ENCODE data around the gene BTBD10.

Gene BTBD10

DNA sequence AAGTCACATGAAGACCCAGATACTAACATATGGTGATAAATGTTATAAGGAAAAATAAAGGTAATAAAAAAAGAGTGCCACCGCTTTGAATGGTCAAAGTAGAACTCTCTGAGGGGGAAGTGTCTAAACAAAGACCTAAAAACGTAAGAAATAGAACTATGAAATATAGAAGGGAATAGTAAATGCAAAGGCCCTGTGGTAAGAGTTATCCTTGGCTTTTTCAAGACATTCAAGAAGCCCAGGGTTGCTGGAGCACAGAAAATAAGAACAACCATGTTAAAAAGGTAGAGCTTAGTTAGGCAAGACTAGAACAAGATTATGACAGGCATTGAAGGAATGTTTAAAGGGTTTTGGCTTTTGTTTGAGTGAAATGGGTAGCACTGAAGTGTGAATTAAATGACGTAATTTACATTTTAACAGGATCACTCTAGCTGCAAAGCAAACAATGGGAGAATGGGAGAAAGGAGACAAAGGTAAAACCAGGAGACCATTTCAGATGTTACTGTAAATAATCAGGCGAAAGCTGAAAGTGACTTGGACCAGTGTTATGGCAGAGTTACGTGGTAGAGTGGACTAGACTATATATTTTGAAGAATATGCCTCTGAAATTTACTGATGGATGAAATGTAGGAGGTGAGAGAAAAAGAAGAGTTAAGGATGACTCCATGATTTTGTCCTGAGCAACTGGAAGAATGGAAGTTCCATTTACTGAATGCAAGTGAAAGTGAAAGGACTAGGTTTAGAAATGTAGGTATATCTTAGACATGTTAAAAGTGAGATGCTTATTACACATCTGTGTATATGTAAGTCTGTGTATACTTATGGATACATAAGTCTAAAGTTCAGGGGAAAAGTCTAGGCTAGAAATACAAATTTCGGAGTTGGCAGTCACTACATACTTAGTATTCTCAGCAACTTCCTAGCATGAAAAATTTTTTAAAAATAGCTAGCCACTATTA is 28.5 kb downstream of the BTBD10 start:
- peaks cover 20% of the 10 kb centered on the region; the same call in 1 of the 2 replicates for H3K36me3 ChIP-seq (ENCODE audit: low read length)
- H3K4me3 ChIP-seq (ENCODE audit: insufficient read depth, low read length, poor library complexity, severe bottlenecking), result no peak overlapping the region
- no peaks in the 10 kb centered on the region for H3K27me3 ChIP-seq (ENCODE audit: low read length)
- no peak overlapping the region for H3K4me2 ChIP-seq (ENCODE audit: low read depth, low read length, poor library complexity, severe bottlenecking)
- no peaks in the 10 kb centered on the region for H3F3A ChIP-seq (ENCODE audit: insufficient read depth)
- peaks cover 40% of the 10 kb centered on the region for H3K79me2 ChIP-seq (ENCODE audit: insufficient read depth, low read length)
- no peaks in the 10 kb centered on the region for H3K9me3 ChIP-seq (ENCODE audit: insufficient read depth, low read length)
- no peak overlapping the region for H2AFZ ChIP-seq (ENCODE audit: low read depth, low read length, severe bottlenecking)
- 0 out of 2 replicates have a peak, but pooled peaks cover 3% of the 10 kb centered on the region for H4K20me1 ChIP-seq (ENCODE audit: low read depth, low read length)
- no peak for TF ChIP-seq CTCF (IDR thresholded peaks at IDR 0.05; ENCODE audit: insufficient read depth, low read length, poor library complexity, severe bottlenecking)
- no peak for TF ChIP-seq EZH2phosphoT487 (conservative IDR thresholded peaks at IDR 0.05; ENCODE audit: low read length)
- H3K9me2 ChIP-seq (replicated peaks; ENCODE audit: insufficient read depth, low read length), result no peaks in the 10 kb centered on the region
- H3K27ac ChIP-seq (ENCODE audit: low read depth, low read length), result no peak overlapping the region
- no peak overlapping the region for H3K9ac ChIP-seq (ENCODE audit: low read length)

DNA sequence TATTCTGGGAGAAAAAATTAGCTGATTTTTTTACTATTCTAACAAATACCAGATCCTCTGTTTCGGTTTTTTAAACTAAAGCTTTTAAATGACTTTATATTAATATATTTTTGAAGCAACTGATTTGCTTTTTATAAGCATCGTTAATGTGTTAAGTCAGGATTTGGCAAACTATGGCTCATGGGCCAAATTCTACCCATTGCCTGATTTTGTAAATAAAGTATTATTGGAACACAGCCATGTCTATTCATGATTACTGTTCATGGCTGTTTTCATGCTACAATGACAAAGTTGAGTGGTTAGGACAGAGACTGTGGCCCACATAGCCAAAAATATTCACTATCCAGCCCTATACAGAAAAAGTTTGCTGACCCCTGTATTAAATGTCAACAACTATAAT is 29.6 kb downstream of the BTBD10 start:
- Histone ChIP-seq H3K79me2 (ENCODE audit: insufficient read depth, low read length) (peaks cover 44% of the 10 kb centered on the region), H3F3A (ENCODE audit: insufficient read depth) (no peaks in the 10 kb centered on the region), H3K27ac (ENCODE audit: low read depth, low read length) (no peak overlapping the region), H3K9me3 (ENCODE audit: insufficient read depth, low read length) (peaks cover 6% of the 10 kb centered on the region; the same call in 1 of the 2 replicates), H3K36me3 (ENCODE audit: low read length) (peaks cover 25% of the 10 kb centered on the region), H2AFZ (ENCODE audit: low read depth, low read length, severe bottlenecking) (no peak overlapping the region), H4K20me1 (ENCODE audit: low read depth, low read length) (no peaks in the 10 kb centered on the region), H3K27me3 (ENCODE audit: low read length) (no peaks in the 10 kb centered on the region), H3K4me3 (ENCODE audit: insufficient read depth, low read length, poor library complexity, severe bottlenecking) (no peak overlapping the region), H3K9ac (ENCODE audit: low read length) (no peak overlapping the region), H3K9me2 (replicated peaks; ENCODE audit: insufficient read depth, low read length) (no peaks in the 10 kb centered on the region), H3K4me2 (ENCODE audit: low read depth, low read length, poor library complexity, severe bottlenecking) (no peak overlapping the region)
- TF ChIP-seq CTCF (IDR thresholded peaks at IDR 0.05; ENCODE audit: insufficient read depth, low read length, poor library complexity, severe bottlenecking) (no peak), EZH2phosphoT487 (conservative IDR thresholded peaks at IDR 0.05; ENCODE audit: low read length) (no peak)

DNA sequence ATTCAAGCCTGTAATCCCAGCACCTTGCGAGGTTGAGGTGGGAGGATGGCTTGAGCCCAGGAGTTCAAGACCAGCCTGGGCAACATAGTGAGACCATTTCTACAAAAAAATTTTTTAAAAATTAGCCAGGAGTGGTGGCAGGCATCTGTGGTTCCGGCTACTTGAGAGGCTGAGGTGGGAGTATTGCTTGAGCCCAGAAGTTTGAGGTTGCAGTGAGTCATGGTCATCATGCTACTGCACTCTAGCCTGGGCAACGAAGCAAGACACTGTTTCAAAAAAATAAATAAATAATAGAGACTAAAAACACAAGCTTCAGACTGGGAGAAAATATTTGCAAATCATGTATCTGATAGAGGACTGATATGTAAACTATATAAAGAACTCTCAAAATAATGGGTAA is 33.2 kb downstream of the BTBD10 start:
- Histone ChIP-seq H3K9me3 (ENCODE audit: insufficient read depth, low read length) (peaks cover 10% of the 10 kb centered on the region; the same call in 1 of the 2 replicates), H3K27me3 (ENCODE audit: low read length) (no peaks in the 10 kb centered on the region), H3K27ac (ENCODE audit: low read depth, low read length) (no peak overlapping the region), H3K36me3 (ENCODE audit: low read length) (peaks cover 34% of the 10 kb centered on the region), H3K9ac (ENCODE audit: low read length) (no peak overlapping the region), H3K4me2 (ENCODE audit: low read depth, low read length, poor library complexity, severe bottlenecking) (no peak overlapping the region), H2AFZ (ENCODE audit: low read depth, low read length, severe bottlenecking) (no peak overlapping the region), H3K9me2 (replicated peaks; ENCODE audit: insufficient read depth, low read length) (no peaks in the 10 kb centered on the region), H3F3A (ENCODE audit: insufficient read depth) (no peaks in the 10 kb centered on the region), H3K79me2 (ENCODE audit: insufficient read depth, low read length) (peaks cover 65% of the 10 kb centered on the region), H4K20me1 (ENCODE audit: low read depth, low read length) (no peaks in the 10 kb centered on the region), H3K4me3 (ENCODE audit: insufficient read depth, low read length, poor library complexity, severe bottlenecking) (no peak overlapping the region)
- TF ChIP-seq CTCF (IDR thresholded peaks at IDR 0.05; ENCODE audit: insufficient read depth, low read length, poor library complexity, severe bottlenecking) (no peak), EZH2phosphoT487 (conservative IDR thresholded peaks at IDR 0.05; ENCODE audit: low read length) (no peak)
